H1 (cell line): ENCODE data around the gene CCDC80. TPM values are rescaled to one million over a fixed set of nuclear protein-coding genes. Genes with fewer than 3 reads are reported as not detected.

ENCODE experiments used
- CTCF ChIA-PET: fragments of 300-600 bp; sonication (Branson Sonifier 250); formaldehyde crosslinking; loops from one replicate; lab custom pipeline; 2021; ENCODE audit not compliant: partially characterized antibody; lab: Charles Lee
- POLR2A ChIA-PET: fragments of 300-600 bp; sonication (Branson Sonifier 250); formaldehyde crosslinking; loops from one replicate; lab custom pipeline; 2021; ENCODE audit warnings: inconsistent platforms; ENCODE audit not compliant: partially characterized antibody; lab: Charles Lee
- DNase-seq, 2 experiments: peaks; one replicate each; pipeline versions ENCODE4 v3.0.0 to v3.0.0-alpha.2; 2010 to 2022; ENCODE audit warnings: low spot score in 2 of 2, low read depth in 1 of 2, mixed read lengths in 1 of 2
- FAIRE-seq: peaks from 2 replicates; lab custom pipeline; 2011; peaks lifted over from hg19 to GRCh38; lab: Jason Lieb, UNC
- H2AFZ ChIP-seq: 2 replicates; pipeline ENCODE4 v1.8.1; 2012; ENCODE audit warnings: low read length, inconsistent platforms
- H2AK5ac ChIP-seq: 2 replicates; pipeline ENCODE4 v1.6.1; 2013; ENCODE audit warnings: low read depth, low read length
- H2BK120ac ChIP-seq: replicated peaks from 2 replicates; pipeline ENCODE3; 2013; ENCODE audit warnings: low read depth, low read length, inconsistent platforms
- H2BK12ac ChIP-seq: 2 replicates; pipeline ENCODE4 v1.6.1; 2013; ENCODE audit warnings: low read depth, low read length
- H2BK15ac ChIP-seq: 2 replicates; pipeline ENCODE4 v1.6.1; 2013; ENCODE audit warnings: low read length
- H2BK20ac ChIP-seq: 2 replicates; pipeline ENCODE4 v1.6.1; 2013; ENCODE audit warnings: low read length
- H2BK5ac ChIP-seq: 2 replicates; pipeline ENCODE4 v1.6.1; 2013; ENCODE audit warnings: low read depth, low read length
- H3K14ac ChIP-seq: 2 replicates; pipeline ENCODE4 v1.6.1; 2013; ENCODE audit warnings: inconsistent platforms; ENCODE audit not compliant: insufficient read length
- H3K18ac ChIP-seq: 2 replicates; pipeline ENCODE4 v1.6.1; 2013; ENCODE audit warnings: low read length; ENCODE audit errors: extremely low read depth
- H3K23ac ChIP-seq: 2 replicates; pipeline ENCODE4 v1.6.1; 2013; ENCODE audit warnings: inconsistent platforms; ENCODE audit not compliant: insufficient read length
- H3K23me2 ChIP-seq: 2 replicates; pipeline ENCODE4 v1.6.1; 2013; ENCODE audit warnings: low read depth, low read length
- H3K27ac ChIP-seq: 2 replicates; pipeline ENCODE4 v1.6.1; 2011; ENCODE audit warnings: low read depth, low read length, inconsistent platforms
- H3K27me3 ChIP-seq, 4 experiments: replicated peaks in 1 of 4; 1 replicate in 1 of 4; 2 replicates in 3 of 4; pipeline versions ENCODE4 v1.6.1 to v1.8.1; 2011 to 2013; ENCODE audit warnings: low read length in 3 of 4, mild to moderate bottlenecking in 3 of 4, inconsistent platforms in 2 of 4, mixed read lengths in 2 of 4, moderate library complexity in 1 of 4; ENCODE audit not compliant: control insufficient read depth in 3 of 4, insufficient read depth in 3 of 4; ENCODE audit errors: extremely low read depth in 1 of 4
- H3K36me3 ChIP-seq, 4 experiments: 2 replicates each; pipeline versions ENCODE4 v1.6.1 to v1.8.1; 2011 to 2013; ENCODE audit warnings: mild to moderate bottlenecking in 4 of 4, low read length in 3 of 4, moderate library complexity in 2 of 4, control low read depth in 1 of 4, inconsistent platforms in 1 of 4; ENCODE audit not compliant: insufficient read depth in 4 of 4, control insufficient read depth in 2 of 4
- H3K4ac ChIP-seq: replicated peaks from 2 replicates; pipeline ENCODE3; 2013; ENCODE audit warnings: low read length, low read depth, mixed read lengths, inconsistent platforms; ENCODE audit not compliant: insufficient read length
- H3K4me1 ChIP-seq, 4 experiments: replicated peaks in 1 of 4; 1 replicate in 1 of 4; 2 replicates in 3 of 4; pipeline versions ENCODE4 v1.6.1 to v1.8.1; 2011 to 2013; ENCODE audit warnings: low read length in 3 of 4, inconsistent platforms in 2 of 4, mixed read lengths in 1 of 4; ENCODE audit not compliant: insufficient read depth in 4 of 4, control insufficient read depth in 3 of 4
- H3K4me2 ChIP-seq, 2 experiments: 2 replicates each; pipeline versions ENCODE4 v1.6.1 to v1.8.1; 2011 to 2013; ENCODE audit warnings: low read depth in 2 of 2, low read length in 2 of 2, control low read depth in 1 of 2, inconsistent platforms in 1 of 2, mild to moderate bottlenecking in 1 of 2; ENCODE audit not compliant: insufficient read depth in 1 of 2
- H3K4me3 ChIP-seq, 4 experiments: fragments of 200-600, 300-600 bp in 1 of 4; sonication (generic), shearing (Covaris generic), sonication (Bioruptor Twin) in 1 of 4; 2 replicates each; pipeline versions ENCODE4 v1.5.1 to v1.8.1; 2011 to 2016; ENCODE audit warnings: low read length in 4 of 4, low read depth in 3 of 4, control low read depth in 2 of 4, inconsistent platforms in 2 of 4, mild to moderate bottlenecking in 2 of 4, mixed read lengths in 1 of 4, moderate library complexity in 1 of 4; ENCODE audit not compliant: insufficient read depth in 2 of 4; ENCODE audit errors: extremely low read depth in 1 of 4
- H3K56ac ChIP-seq: replicated peaks from 2 replicates; pipeline ENCODE3; 2013; ENCODE audit warnings: low read depth, mild to moderate bottlenecking, mixed read lengths, low read length, inconsistent platforms; ENCODE audit not compliant: insufficient read length
- H3K79me1 ChIP-seq: 2 replicates; pipeline ENCODE4 v1.6.1; 2013; ENCODE audit warnings: low read depth, low read length, control low read depth
- H3K79me2 ChIP-seq, 2 experiments: 2 replicates each; pipeline versions ENCODE4 v1.6.1 to v1.8.1; 2012 to 2013; ENCODE audit warnings: low read length in 2 of 2, mild to moderate bottlenecking in 2 of 2, inconsistent platforms in 1 of 2; ENCODE audit not compliant: insufficient read depth in 2 of 2, control insufficient read depth in 1 of 2
- H3K9ac ChIP-seq, 4 experiments: replicated peaks in 1 of 4; 1 replicate in 1 of 4; 2 replicates in 3 of 4; pipeline versions ENCODE4 v1.6.1 to v1.8.1; 2011 to 2013; ENCODE audit warnings: low read depth in 3 of 4, low read length in 3 of 4, control low read depth in 2 of 4, mild to moderate bottlenecking in 2 of 4, moderate library complexity in 2 of 4, inconsistent platforms in 1 of 4; ENCODE audit errors: extremely low read depth in 1 of 4
- H3K9me3 ChIP-seq, 2 experiments: 2 replicates each; pipeline versions ENCODE4 v1.6.1 to v1.8.1; 2012 to 2013; ENCODE audit warnings: mild to moderate bottlenecking in 2 of 2, moderate library complexity in 2 of 2, control low read depth in 1 of 2, inconsistent platforms in 1 of 2, low read depth in 1 of 2, low read length in 1 of 2, mixed read lengths in 1 of 2; ENCODE audit not compliant: insufficient read depth in 2 of 2
- H4K20me1 ChIP-seq, 2 experiments: replicated peaks in 1 of 2; 2 replicates each; pipeline versions ENCODE3 to v1.8.1; 2011 to 2013; ENCODE audit warnings: inconsistent platforms in 2 of 2, low read length in 2 of 2, mild to moderate bottlenecking in 1 of 2; ENCODE audit not compliant: insufficient read depth in 2 of 2, control insufficient read depth in 1 of 2
- H4K5ac ChIP-seq: 2 replicates; pipeline ENCODE4 v1.6.1; 2013; ENCODE audit warnings: low read length, low read depth, mixed read lengths, inconsistent platforms; ENCODE audit not compliant: insufficient read length
- H4K8ac ChIP-seq: 2 replicates; pipeline ENCODE4 v1.8.0; 2013; ENCODE audit warnings: mild to moderate bottlenecking, moderate library complexity, low read length, inconsistent platforms; ENCODE audit not compliant: insufficient read depth; ENCODE audit errors: extremely low read depth
- H4K91ac ChIP-seq: replicated peaks from 2 replicates; pipeline ENCODE3; 2013; ENCODE audit warnings: low read length, mixed read lengths, inconsistent platforms; ENCODE audit not compliant: insufficient read length
- BRCA1 ChIP-seq: IDR thresholded peaks from 2 replicates; pipeline ENCODE4 v1.6.1; 2012; ENCODE audit warnings: low read depth, low read length, improper control_type of control experiment
- CBX5 ChIP-seq: fragments of 300-800, 300-1000 bp; sonication (generic); IDR thresholded peaks from 2 replicates; pipeline ENCODE4 v1.7.1; 2016; ENCODE audit warnings: antibody characterized with exemption, low read length, low read depth
- CBX8 ChIP-seq: fragments of 300-800, 300-1000 bp; sonication (generic); IDR thresholded peaks from 2 replicates; pipeline ENCODE4 v1.7.1; 2016; ENCODE audit warnings: low read depth, low read length, borderline replicate concordance
- CREB1 ChIP-seq: IDR thresholded peaks from 2 replicates; pipeline ENCODE4 v1.6.1; 2012; ENCODE audit warnings: inconsistent platforms
- CTBP2 ChIP-seq: IDR thresholded peaks from 2 replicates; pipeline ENCODE4 v1.7.0; 2011; ENCODE audit warnings: borderline replicate concordance, mild to moderate bottlenecking, moderate library complexity, mixed read lengths, low read length; ENCODE audit not compliant: insufficient read depth, insufficient read length
- E2F6 ChIP-seq: IDR thresholded peaks from 2 replicates; pipeline ENCODE4 v1.6.1; 2012; ENCODE audit warnings: inconsistent platforms
- EGR1 ChIP-seq: IDR thresholded peaks from 2 replicates; pipeline ENCODE4 v1.6.1; 2011; ENCODE audit warnings: low read depth, low read length, borderline replicate concordance
- JUND ChIP-seq: IDR thresholded peaks from 2 replicates; pipeline ENCODE4 v1.6.1; 2011; ENCODE audit warnings: mild to moderate bottlenecking, improper control_type of control experiment, low read length
- POU5F1 ChIP-seq: IDR thresholded peaks from 2 replicates; pipeline ENCODE4 v1.6.1; 2011; ENCODE audit warnings: low read depth, mild to moderate bottlenecking, low read length, moderate library complexity
- SIRT6 ChIP-seq: IDR thresholded peaks from one replicate; pipeline ENCODE4 v1.7.1; 2012; ENCODE audit warnings: low read length, inconsistent platforms
- SP1 ChIP-seq: IDR thresholded peaks from 2 replicates; pipeline ENCODE4 v1.6.1; 2011; ENCODE audit warnings: low read depth, low read length
- SUZ12 ChIP-seq: fragments of 200-600 bp; sonication (generic); IDR thresholded peaks from 2 replicates; pipeline ENCODE4 v1.6.1; 2012; ENCODE audit warnings: mild to moderate bottlenecking, inconsistent platforms, low read length, moderate library complexity, mixed read lengths
- TAF1 ChIP-seq: IDR thresholded peaks from 2 replicates; pipeline ENCODE4 v1.6.1; 2011; ENCODE audit warnings: mild to moderate bottlenecking, low read depth, low read length
- TAF7 ChIP-seq: optimal IDR thresholded peaks from 2 replicates; pipeline ENCODE3; 2011; ENCODE audit warnings: low read depth, mild to moderate bottlenecking, inconsistent platforms, low read length, moderate library complexity, borderline replicate concordance
- WGBS, 2 experiments: shearing (Covaris generic) in 1 of 2; methylation state at CpG; one replicate each; pipeline versions ENCODE4 v1.1.6 to v1.1.7; 2013 to 2015; ENCODE audit warnings: low lambda C conversion rate in 2 of 2, mixed read lengths in 2 of 2, inconsistent platforms in 1 of 2, low coverage in 1 of 2, missing lambda C conversion rate in 1 of 2; ENCODE audit not compliant: insufficient replicate concordance in 2 of 2, insufficient coverage in 1 of 2, insufficient read length in 1 of 2; ENCODE audit errors: extremely low coverage in 1 of 2, missing lambda C conversion rate in 1 of 2; 5-methylcytosine and 5-hydroxymethylcytosine counted together
- polyA plus RNA-seq, 7 experiments: library from polyadenylated mRNA; depleted of rRNA in 3 of 7; stranded (reverse) in 5 of 7; unstranded in 2 of 7; fragments of >200 nt in 5 of 7; fragments of 200-250 nt in 2 of 7; gene quantifications; 1 replicate in 5 of 7; 2 replicates in 1 of 7; 4 replicates in 1 of 7; pipeline versions ENCODE4 v1.2.1 to v1.2.3, GENCODE V29; 2011 to 2013; ENCODE audit warnings: missing spikeins in 2 of 7, mixed read lengths in 2 of 7
- total RNA-seq: library from RNA; stranded (reverse); fragmentation: NEBNext Ultra II Directional; extraction: Animal tissue kit (Norgen Biotek cat#: 25700); gene quantifications from 2 replicates; pipeline ENCODE4 v1.2.1, GENCODE V29; 2021

The CCDC80 gene
- total and polyA plus RNA-seq, 2 of the 8 experiments (the other 6 are each of a cell fraction or from before 2014, with no cell fraction given): 1.1 to 12.9 TPM

- no peaks in the 10 kb centered on the region for H3K23me2 ChIP-seq
- no peak overlapping the region for H3K56ac ChIP-seq
- H4K20me1 ChIP-seq: no peaks in the 10 kb centered on the region
- H3K4ac ChIP-seq: no peak overlapping the region
- no peaks in the 10 kb centered on the region for H3K36me3 ChIP-seq
- peaks cover 4 to 33% (median 28%) of the 10 kb centered on the region in 4 experiments for H3K4me1 ChIP-seq
- DNase-seq (peak in 1 of 2 experiments; percentile 43), FAIRE-seq (no peak)
- H4K8ac ChIP-seq: no peak overlapping the region
- H4K5ac ChIP-seq: no peak overlapping the region
- peak overlapping the region; percentile 71; the same call in 1 of the 2 replicates for H2BK5ac ChIP-seq
- no peaks in the 10 kb centered on the region for H3K79me1 ChIP-seq
- H3K9me3 ChIP-seq: no peaks in the 10 kb centered on the region
- H2BK20ac ChIP-seq: no peak overlapping the region
- H3K18ac ChIP-seq: no peak overlapping the region
- no peak overlapping the region for H3K27ac ChIP-seq
- ChIA-PET POLR2A (interaction anchor here (1.0 kb wide), 1 partner anchor 9 kb away, joined by 3 read pairs; no protein-coding TSS in a partner anchor), CTCF (interaction anchor here (0.6 to 2.9 kb wide), 4 partner anchors 9 to 51 kb away, joined by 4 to 24 read pairs (median 10); no protein-coding TSS in a partner anchor)
- H3K23ac ChIP-seq: no peak overlapping the region
- H2BK15ac ChIP-seq: no peak overlapping the region
- H3K14ac ChIP-seq: no peak overlapping the region
- H4K91ac ChIP-seq: no peak overlapping the region
- H3K4me3 ChIP-seq: no peak overlapping the region; a peak in 1 of 8 replicates
- H2BK120ac ChIP-seq: peak overlapping the region; percentile 57
- peak overlapping the region; percentile 4 to 9; a peak in 1 of 4 replicates for H3K4me2 ChIP-seq
- H2AK5ac ChIP-seq: 0 out of 2 replicates have a peak overlapping the region, but pooled peaks have one; percentile 15
- peak overlapping the region; percentile 15; the same call in 1 of the 2 replicates for H2AFZ ChIP-seq
- no peaks in the 10 kb centered on the region for H3K27me3 ChIP-seq
- 20% methylated on average over 3 of the region's 3 CpGs; no CpG with 5 or more reads in 1 of the 2 experiments for WGBS, 2 experiments
- no peak overlapping the region for H3K9ac ChIP-seq
- H3K79me2 ChIP-seq: no peaks in the 10 kb centered on the region; a peak in 1 of 4 replicates
- no peak overlapping the region; the same call in 1 of the 2 replicates for H2BK12ac ChIP-seq
- TF ChIP-seq CBX8 (no peak), BRCA1 (no peak), POU5F1 (no peak), SIRT6 (no peak), TAF7 (no peak), CTBP2 (no peak), EGR1 (no peak), CBX5 (no peak), TAF1 (no peak), JUND (no peak), E2F6 (no peak), CREB1 (no peak), SUZ12 (no peak), SP1 (no peak)
Measured at GRCh38 chr3:112633191-112633590, 7.8 kb downstream of the CCDC80 start.
